HG02588 (cell line): Measurements from ENCODE around the gene FIBCD1.

ENCODE experiments used
- ATAC-seq: cut with Tn5 transposase; IDR thresholded peaks from one replicate; pipeline ENCODE4 v1.9.1; 2021; ENCODE audit warnings: mild to moderate bottlenecking, moderate library complexity; ENCODE audit not compliant: unreplicated experiment

Gene FIBCD1

GRCh38 chr9:130897105-130897751, 41.8 kb downstream of the FIBCD1 start:
- ATAC-seq = no peak

DNA sequence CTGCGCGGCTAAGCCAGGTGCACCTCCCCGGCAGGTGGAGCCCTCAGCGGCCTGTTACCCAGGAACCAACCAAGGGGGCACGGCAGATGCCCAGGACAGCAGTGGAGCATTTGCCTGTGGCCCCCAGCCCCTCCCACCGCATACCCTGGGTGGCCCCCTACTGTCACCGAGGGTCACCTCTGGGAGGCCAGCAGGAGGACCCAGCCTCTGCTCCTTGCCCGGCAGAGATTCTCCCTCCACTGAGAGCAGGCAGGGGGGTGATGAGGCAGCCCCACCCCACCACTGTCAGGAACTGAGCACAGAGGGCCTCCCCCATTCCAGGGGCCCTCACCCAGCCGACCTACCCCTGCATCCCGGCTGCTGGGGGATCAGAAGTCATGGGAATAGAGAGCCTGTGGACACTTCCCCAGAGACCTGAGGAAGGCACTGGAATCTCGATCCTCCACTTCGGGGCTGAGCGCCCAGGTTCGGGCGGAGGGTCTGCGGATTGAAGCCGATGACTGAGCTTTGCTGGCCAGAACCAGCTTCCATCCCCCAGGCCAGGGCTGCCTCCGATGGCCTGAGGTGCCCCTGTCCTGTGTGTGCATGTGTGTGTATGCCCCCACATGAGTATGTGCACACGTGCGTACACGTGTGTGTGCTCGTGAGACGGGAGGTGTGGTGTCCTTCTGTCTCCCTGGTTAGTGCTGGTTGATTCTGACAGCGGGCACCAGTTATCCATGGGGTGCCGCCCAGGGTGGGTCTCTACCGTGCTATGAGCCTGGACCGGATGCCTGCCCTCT, 42.6 kb downstream of the FIBCD1 start, which contains the start of gene QRFP:
Gene QRFP, minus strand, starts transcription at position 580 of the 782 bp plus-strand sequence. CDS start 2,974 bp downstream, outside the sequence.
- ATAC-seq = no peak

- no peak for ATAC-seq
Measured at GRCh38 chr9:130895481-130896232, 43.4 kb downstream of the FIBCD1 start.

DNA sequence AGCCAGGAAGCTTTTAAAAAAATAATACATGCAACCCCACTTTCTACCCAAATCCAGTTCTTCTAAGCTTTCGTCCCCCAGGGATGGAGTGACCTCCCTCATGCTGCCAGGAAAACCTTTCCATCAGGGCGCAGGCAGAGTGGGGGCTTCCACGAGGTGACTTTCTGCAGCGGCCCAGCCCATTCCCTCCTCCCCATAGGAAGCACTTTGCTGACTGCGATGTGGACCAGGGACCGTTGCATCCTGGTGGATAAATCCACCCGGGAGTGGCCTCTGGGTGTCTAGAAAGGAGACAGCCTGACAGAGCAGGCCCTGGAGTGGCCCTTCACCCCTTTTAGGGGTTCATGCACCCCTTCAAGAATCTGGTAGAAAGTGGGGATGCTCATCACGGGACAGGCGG, 44.0 kb downstream of the FIBCD1 start:
- no peak for ATAC-seq

DNA sequence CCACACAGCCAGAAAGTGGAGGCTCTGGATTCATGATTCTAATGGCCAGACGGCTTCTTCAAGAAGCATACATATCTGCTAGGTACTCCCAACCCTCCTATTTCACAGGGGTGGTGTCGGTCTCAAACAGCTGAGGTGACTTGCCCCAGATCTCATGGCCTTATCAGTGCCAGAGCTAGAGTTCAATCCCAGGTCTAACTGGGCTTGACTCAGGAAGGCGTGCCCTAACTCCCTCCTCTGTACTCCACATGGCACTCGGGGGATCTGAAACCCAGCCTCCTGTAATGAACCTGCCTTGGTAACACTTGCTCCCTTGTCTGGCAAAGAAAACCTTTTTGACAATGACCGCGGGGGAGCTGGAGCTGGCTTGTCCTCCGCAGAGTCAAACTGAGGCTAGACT, 44.5 kb downstream of the FIBCD1 start:
- ATAC-seq = no peak

DNA sequence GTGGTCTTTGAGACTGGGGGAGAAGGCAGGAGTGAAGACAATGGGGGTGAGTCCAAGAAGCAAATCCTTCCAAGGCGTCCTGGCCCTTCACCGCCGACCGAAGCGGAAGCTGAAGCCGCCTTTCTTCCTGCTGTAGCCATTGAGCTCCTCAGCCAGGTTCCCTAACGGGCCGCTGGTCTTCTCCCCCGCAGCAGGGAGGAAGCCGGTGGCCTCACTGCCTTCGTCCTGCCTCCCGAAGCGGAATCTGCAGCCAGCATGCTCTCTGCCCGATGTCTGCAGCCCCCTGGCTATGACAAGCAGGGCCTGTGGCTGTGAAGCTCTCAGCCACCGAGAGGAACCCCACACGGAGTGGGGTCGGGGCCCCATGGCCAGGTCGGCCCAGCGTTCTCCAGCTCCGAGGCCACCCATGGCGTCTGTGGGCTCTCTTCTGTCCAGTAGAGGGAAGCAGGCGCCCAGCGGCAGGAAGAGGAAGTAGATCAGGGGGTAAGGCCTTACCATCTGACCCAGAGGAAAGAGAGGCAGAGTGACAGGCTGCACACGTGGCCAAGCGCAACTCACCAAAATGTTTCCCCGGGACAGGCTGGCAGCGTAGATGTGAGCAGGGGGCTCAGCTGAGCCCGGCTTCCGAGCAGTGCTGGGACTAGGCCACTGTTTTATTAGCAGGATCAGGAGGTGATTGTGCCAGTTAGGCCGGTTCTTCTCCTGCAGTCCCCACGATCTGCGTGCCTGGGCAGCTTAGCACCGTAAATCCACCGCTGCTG, 45.5 kb downstream of the FIBCD1 start:
- ATAC-seq = no peak

DNA sequence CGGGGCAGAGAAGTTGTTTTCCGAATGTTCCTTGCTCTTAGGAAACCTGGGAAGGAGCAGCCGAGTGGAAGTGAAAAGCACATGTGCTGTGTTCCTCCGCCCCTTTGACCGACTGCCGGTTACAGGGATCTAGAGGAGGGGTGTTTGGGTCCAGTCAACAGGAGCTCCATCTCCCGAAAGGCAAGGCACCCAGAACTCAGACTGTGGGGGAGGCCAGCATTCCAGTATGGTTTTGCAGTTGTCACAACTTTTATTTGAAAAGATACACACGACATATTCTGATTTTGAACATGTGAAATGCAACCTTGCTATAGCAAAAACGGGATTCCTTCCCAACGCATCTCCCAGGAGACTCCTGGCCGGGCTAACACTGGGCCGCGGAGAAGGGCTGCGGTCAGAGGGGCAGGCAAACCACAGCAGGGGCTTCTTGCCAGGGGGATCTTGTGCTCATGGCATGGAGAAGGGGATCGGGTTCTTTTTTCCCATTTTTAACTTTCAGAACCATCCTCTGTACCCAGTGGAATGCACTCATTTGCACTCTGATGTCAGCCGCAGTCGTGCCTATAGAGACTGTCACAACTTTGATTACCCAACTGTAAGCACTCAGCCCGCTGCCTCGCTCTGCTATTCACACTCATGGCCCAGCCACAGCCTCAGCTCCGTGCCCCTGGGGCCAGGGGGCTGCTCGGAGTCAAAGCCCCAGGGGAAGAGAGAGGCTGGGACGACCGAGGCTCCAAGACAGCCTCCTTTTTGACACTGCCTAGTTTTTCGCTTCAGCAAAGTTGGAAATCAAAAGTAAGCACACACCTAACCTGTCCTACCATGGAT, 46.4 kb downstream of the FIBCD1 start:
- no peak for ATAC-seq

- no peak for ATAC-seq
Measured at GRCh38 chr9:130891688-130892476, 47.2 kb downstream of the FIBCD1 start.

GRCh38 chr9:130890870-130891687, 48.0 kb downstream of the FIBCD1 start:
- ATAC-seq = no peak

DNA sequence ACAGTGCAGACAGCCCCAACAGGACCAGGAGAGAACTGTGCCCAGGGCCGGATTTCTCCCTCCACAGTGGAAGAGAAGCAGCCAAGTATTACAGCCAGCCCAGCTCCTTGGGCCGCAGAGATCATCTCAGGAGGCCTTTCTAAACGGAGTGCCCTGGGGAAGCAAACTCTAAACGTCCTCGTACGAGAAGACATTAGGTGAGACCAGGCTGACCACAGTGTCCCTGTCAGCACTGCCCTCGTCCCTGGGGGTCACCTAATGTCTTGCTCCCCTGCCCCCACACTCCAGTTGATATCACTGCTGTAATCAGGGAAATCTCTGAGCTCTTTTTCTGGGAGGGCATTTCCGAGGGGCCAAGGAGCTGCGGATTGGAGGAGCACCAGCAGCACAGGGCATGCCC, 48.9 kb downstream of the FIBCD1 start:
- no peak for ATAC-seq

DNA sequence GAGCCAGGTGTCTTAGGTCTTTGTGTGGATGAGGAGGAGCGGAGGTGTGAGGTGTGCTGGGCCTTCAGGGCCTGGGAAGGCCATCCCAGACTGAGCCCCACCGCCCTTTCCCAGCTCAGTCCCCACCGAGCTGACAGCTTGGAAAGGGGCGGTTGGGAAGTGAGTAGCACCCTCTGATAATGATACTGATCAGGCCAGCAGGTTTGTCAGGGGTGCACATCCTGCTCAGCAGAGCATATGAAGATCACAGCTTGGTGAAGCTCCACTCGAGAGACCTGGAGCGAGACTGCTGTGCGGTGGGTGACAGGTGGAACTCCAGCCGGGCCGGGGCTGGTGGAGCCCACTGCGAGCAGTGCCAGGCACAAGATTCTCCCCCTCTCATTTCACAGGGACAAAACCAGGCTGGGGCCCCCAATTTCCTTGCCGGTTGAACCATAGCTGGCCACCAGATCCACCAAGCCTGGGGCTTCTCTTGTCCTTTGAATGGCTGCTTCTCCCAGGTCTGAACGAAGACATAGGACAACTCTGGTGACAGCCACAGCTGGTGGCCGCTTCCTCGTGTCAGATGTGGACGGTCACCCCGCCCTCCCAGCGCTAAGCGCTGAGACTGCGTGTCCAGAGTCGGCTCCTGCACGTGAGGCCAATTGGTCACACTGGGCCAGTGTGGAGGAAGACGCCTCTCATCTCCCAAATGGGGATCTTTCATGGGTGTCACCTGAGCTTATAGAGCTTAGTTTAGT, 50.7 kb downstream of the FIBCD1 start:
- no peak for ATAC-seq

- no peak for ATAC-seq
Measured at GRCh38 chr9:130887494-130888144, 51.4 kb downstream of the FIBCD1 start.

DNA sequence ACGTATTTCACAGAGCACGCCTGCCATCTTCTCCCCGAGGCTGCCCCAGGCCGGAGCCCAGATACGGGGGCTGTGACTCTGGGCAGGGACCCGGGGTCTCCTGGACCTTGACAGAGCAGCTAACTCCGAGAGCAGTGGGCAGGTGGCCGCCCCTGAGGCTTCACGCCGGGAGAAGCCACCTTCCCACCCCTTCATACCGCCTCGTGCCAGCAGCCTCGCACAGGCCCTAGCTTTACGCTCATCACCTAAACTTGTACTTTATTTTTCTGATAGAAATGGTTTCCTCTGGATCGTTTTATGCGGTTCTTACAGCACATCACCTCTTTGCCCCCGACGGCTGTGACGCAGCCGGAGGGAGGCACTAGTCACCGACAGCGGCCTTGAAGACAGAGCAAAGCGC, 52.1 kb downstream of the FIBCD1 start:
- ATAC-seq = no peak

- no peak for ATAC-seq
Measured at GRCh38 chr9:130885484-130886375, 53.3 kb downstream of the FIBCD1 start.

GRCh38 chr9:130884542-130885483, 54.2 kb downstream of the FIBCD1 start:
- no peak for ATAC-seq
